GM23338 (cell line): ENCODE measurements around the gene ZBTB7C. TPM values are rescaled to one million over a fixed set of nuclear protein-coding genes. Genes with fewer than 3 reads are reported as not detected.

Experiments
- ATAC-seq: fragments of 200-7000 bp; cut with Tn5 transposase; 3 replicates; pipeline ENCODE4 v1.9.1; 2020
- DNase-seq: peaks from one replicate; pipeline ENCODE4 v3.0.0-alpha.2; 2015; ENCODE audit warnings: low spot score
- H2AFZ ChIP-seq: fragments of 200-600 bp; sonication (generic); 2 replicates; pipeline ENCODE4 v1.8.0; 2016; ENCODE audit warnings: antibody characterized with exemption, mild to moderate bottlenecking, moderate library complexity
- H3F3A ChIP-seq: fragments of 200-600 bp; sonication (generic); replicated peaks from 2 replicates; pipeline ENCODE4 v1.8.0; 2017; ENCODE audit warnings: antibody characterized with exemption, mixed run types, low read depth
- H3K27ac ChIP-seq: fragments of 200-600 bp; sonication (generic); 2 replicates; pipeline ENCODE4 v1.6.1; 2016; ENCODE audit warnings: low read depth
- H3K27me3 ChIP-seq: fragments of 200-600 bp; sonication (generic); 2 replicates; pipeline ENCODE4 v1.8.0; 2016; ENCODE audit warnings: mild to moderate bottlenecking, mixed run types, moderate library complexity; ENCODE audit not compliant: insufficient read depth
- H3K36me3 ChIP-seq: fragments of 200-600 bp; sonication (generic); 2 replicates; pipeline ENCODE4 v1.8.0; 2016; ENCODE audit warnings: mild to moderate bottlenecking; ENCODE audit not compliant: insufficient read depth
- H3K4me1 ChIP-seq: fragments of 200-600 bp; sonication (generic); 2 replicates; pipeline ENCODE4 v1.8.0; 2016; ENCODE audit warnings: mild to moderate bottlenecking, moderate library complexity; ENCODE audit not compliant: insufficient read depth
- H3K4me2 ChIP-seq: fragments of 200-600 bp; sonication (generic); 2 replicates; pipeline ENCODE4 v1.7.1; 2017; ENCODE audit warnings: mixed run types
- H3K4me3 ChIP-seq: fragments of 200-600 bp; sonication (generic); 2 replicates; pipeline ENCODE4 v1.6.1; 2016; ENCODE audit warnings: mixed run types
- H3K79me2 ChIP-seq: fragments of 200-600 bp; sonication (generic); replicated peaks from 2 replicates; pipeline ENCODE4 v1.8.0; 2017; ENCODE audit warnings: mild to moderate bottlenecking; ENCODE audit not compliant: insufficient read depth
- H3K9me2 ChIP-seq: fragments of 200-600 bp; sonication (generic); 2 replicates; pipeline ENCODE4 v1.8.0; 2017; ENCODE audit not compliant: insufficient read depth
- H4K20me1 ChIP-seq: fragments of 200-600 bp; sonication (generic); replicated peaks from 2 replicates; pipeline ENCODE4 v1.8.0; 2017; ENCODE audit warnings: mild to moderate bottlenecking; ENCODE audit not compliant: insufficient read depth
- H3K27ac Mint-ChIP-seq: 2 replicates; pipeline ENCODE4 v1.8.0; 2020; ENCODE audit warnings: inconsistent platforms, mild to moderate bottlenecking, moderate library complexity, mixed read lengths
- H3K27me3 Mint-ChIP-seq: 3 replicates; pipeline ENCODE4 v1.8.0; 2022; ENCODE audit warnings: low read depth, mild to moderate bottlenecking, moderate library complexity, mixed read lengths, inconsistent platforms; ENCODE audit not compliant: insufficient read depth, poor library complexity
- H3K36me3 Mint-ChIP-seq: 3 replicates; pipeline ENCODE4 v1.8.0; 2021; ENCODE audit warnings: low read depth, mild to moderate bottlenecking, inconsistent platforms, moderate library complexity, mixed read lengths
- H3K4me1 Mint-ChIP-seq: 3 replicates; pipeline ENCODE4 v1.8.0; 2020; ENCODE audit warnings: mild to moderate bottlenecking, inconsistent platforms, mixed read lengths
- H3K4me3 Mint-ChIP-seq: 3 replicates; pipeline ENCODE4 v1.8.0; 2021; ENCODE audit warnings: moderate library complexity, mild to moderate bottlenecking, inconsistent platforms, mixed read lengths
- H3K9me3 Mint-ChIP-seq: 3 replicates; pipeline ENCODE4 v1.8.0; 2020; ENCODE audit warnings: moderate library complexity, mild to moderate bottlenecking, inconsistent platforms, mixed read lengths
- CREB1 ChIP-seq: fragments of 250-450 bp; sonication (Bioruptor Pico); IDR thresholded peaks from 2 replicates; pipeline ENCODE4 v1.5.0; 2020; ENCODE audit warnings: low read depth, mild to moderate bottlenecking, moderate library complexity
- EZH2 ChIP-seq: fragments of 200-600 bp; sonication (generic); IDR thresholded peaks from one replicate; pipeline ENCODE4 v1.8.0; 2017; ENCODE audit warnings: antibody characterized with exemption, mild to moderate bottlenecking, low read depth; ENCODE audit not compliant: unreplicated experiment
- EZH2phosphoT487 ChIP-seq: fragments of 200-600 bp; sonication (generic); IDR thresholded peaks from one replicate; pipeline ENCODE4 v1.8.1; 2018; ENCODE audit warnings: antibody characterized with exemption; ENCODE audit not compliant: unreplicated experiment
- JUNB ChIP-seq: IDR thresholded peaks from one replicate; pipeline ENCODE4 v1.6.1; 2016; ENCODE audit warnings: antibody characterized with exemption; ENCODE audit not compliant: unreplicated experiment
- NANOG ChIP-seq: IDR thresholded peaks from 2 replicates; pipeline ENCODE4 v1.6.1; 2016; ENCODE audit warnings: antibody characterized with exemption, borderline replicate concordance
- POLR2AphosphoS5 ChIP-seq: IDR thresholded peaks from 2 replicates; pipeline ENCODE4 v1.6.1; 2016; ENCODE audit warnings: antibody characterized with exemption, low read depth
- STAT1 ChIP-seq: IDR thresholded peaks from one replicate; pipeline ENCODE4 v1.6.1; 2016; ENCODE audit warnings: antibody characterized with exemption; ENCODE audit not compliant: unreplicated experiment
- ZNF114 ChIP-seq: fragments of 250-450 bp; sonication (Bioruptor Pico); IDR thresholded peaks from 2 replicates; pipeline ENCODE4 v1.5.0; 2020; ENCODE audit warnings: mild to moderate bottlenecking, moderate library complexity
- ZNF331 ChIP-seq: fragments of 250-450 bp; sonication (Bioruptor Pico); IDR thresholded peaks from 2 replicates; pipeline ENCODE4 v1.5.0; 2020; ENCODE audit warnings: low read depth, mild to moderate bottlenecking, moderate library complexity
- ZNF462 ChIP-seq: fragments of 250-450 bp; sonication (Bioruptor Pico); IDR thresholded peaks from 2 replicates; pipeline ENCODE4 v1.5.0; 2020; ENCODE audit warnings: mild to moderate bottlenecking, moderate library complexity
- polyA plus RNA-seq: library from polyadenylated mRNA; unstranded; fragments of >200 nt; fragmentation: Nextera tagmentation; extraction: Ambion mirVana; gene quantifications from 2 replicates; pipeline ENCODE4 v1.2.1, GENCODE V29; 2016
- total RNA-seq: library from RNA; depleted of rRNA; stranded (reverse); fragments of >200 nt; shearing (Covaris generic); gene quantifications from 2 replicates; pipeline ENCODE4 v1.2.3, GENCODE V29; 2014
- TF ChIP-seq, protein P1 (sequence below): IDR thresholded peaks from 2 replicates; pipeline ENCODE4 v1.6.1; 2016; ENCODE audit warnings: antibody characterized with exemption
- TF ChIP-seq, protein P2 (sequence below), 2 experiments: fragments of 200-600 bp in 1 of 2; sonication (generic) in 1 of 2; conservative IDR thresholded peaks; 2 replicates each; pipeline versions ENCODE4 v1.5.1 to v1.6.1; 2016 to 2017; ENCODE audit warnings: antibody characterized with exemption in 2 of 2, low read depth in 2 of 2, mild to moderate bottlenecking in 2 of 2, moderate library complexity in 1 of 2
- TF ChIP-seq, protein P3 (sequence below): IDR thresholded peaks from one replicate; pipeline ENCODE4 v1.6.1; 2018; ENCODE audit warnings: antibody characterized with exemption; ENCODE audit not compliant: unreplicated experiment

Gene ZBTB7C
- total and polyA plus RNA-seq, 2 experiments from 2014 or later: 0.03 to 0.14 TPM

DNA sequence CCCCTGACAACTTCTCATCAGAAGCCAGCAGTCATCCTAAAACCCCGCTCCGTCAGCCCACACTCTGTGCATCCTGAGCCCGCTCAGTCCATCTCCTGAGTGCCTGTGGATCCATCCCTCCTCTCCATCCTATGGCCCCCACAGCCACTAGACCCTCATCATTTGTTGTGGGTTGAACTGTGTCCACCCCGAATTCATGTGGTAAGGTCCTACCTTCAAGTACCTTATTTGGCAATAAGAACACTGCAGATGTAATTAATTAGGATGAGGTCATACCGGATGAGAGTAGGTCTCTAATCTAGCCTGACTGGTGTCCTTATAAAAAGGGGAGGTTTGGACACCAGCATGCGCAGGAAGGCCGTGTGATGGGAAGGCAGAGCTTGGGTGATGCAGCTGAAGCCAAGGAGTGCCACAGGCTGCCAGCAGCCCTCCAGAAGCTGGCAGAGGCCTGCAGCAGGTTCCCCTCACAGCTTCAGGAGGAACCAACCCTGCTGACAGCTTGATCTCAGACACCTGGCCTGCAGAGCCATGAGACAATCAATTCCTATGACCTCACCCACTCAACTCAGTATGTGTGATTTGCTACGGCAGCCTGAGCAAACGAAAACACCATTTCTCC, 192.4 kb downstream of the ZBTB7C start:
- Mint-ChIP-seq H3K9me3 (peaks cover 15% of the 10 kb centered on the region), H3K36me3 (peaks cover 10% of the 10 kb centered on the region), H3K27ac (no peak overlapping the region; the same call in 1 of the 2 replicates), H3K27me3 (peaks cover 8% of the 10 kb centered on the region), H3K4me1 (peaks cover 11% of the 10 kb centered on the region; the same call in 2 of the 3 replicates), H3K4me3 (no peak overlapping the region)
- no peaks in the 10 kb centered on the region for H3K9me2 ChIP-seq
- no peaks in the 10 kb centered on the region for H3K4me1 ChIP-seq
- ATAC-seq (no peak), DNase-seq (no peak)
- H3F3A ChIP-seq: no peaks in the 10 kb centered on the region
- TF ChIP-seq, protein P1, sequence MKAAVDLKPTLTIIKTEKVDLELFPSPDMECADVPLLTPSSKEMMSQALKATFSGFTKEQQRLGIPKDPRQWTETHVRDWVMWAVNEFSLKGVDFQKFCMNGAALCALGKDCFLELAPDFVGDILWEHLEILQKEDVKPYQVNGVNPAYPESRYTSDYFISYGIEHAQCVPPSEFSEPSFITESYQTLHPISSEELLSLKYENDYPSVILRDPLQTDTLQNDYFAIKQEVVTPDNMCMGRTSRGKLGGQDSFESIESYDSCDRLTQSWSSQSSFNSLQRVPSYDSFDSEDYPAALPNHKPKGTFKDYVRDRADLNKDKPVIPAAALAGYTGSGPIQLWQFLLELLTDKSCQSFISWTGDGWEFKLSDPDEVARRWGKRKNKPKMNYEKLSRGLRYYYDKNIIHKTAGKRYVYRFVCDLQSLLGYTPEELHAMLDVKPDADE: no peak
- TF ChIP-seq STAT1 (no peak), ZNF114 (CRISPR knock-in tag) (no peak), NANOG (no peak), POLR2AphosphoS5 (no peak), ZNF462 (no peak), CREB1 (CRISPR knock-in tag) (no peak), EZH2phosphoT487 (no peak), JUNB (no peak), EZH2 (no peak), ZNF331 (CRISPR knock-in tag) (no peak)
- TF ChIP-seq, protein P2, sequence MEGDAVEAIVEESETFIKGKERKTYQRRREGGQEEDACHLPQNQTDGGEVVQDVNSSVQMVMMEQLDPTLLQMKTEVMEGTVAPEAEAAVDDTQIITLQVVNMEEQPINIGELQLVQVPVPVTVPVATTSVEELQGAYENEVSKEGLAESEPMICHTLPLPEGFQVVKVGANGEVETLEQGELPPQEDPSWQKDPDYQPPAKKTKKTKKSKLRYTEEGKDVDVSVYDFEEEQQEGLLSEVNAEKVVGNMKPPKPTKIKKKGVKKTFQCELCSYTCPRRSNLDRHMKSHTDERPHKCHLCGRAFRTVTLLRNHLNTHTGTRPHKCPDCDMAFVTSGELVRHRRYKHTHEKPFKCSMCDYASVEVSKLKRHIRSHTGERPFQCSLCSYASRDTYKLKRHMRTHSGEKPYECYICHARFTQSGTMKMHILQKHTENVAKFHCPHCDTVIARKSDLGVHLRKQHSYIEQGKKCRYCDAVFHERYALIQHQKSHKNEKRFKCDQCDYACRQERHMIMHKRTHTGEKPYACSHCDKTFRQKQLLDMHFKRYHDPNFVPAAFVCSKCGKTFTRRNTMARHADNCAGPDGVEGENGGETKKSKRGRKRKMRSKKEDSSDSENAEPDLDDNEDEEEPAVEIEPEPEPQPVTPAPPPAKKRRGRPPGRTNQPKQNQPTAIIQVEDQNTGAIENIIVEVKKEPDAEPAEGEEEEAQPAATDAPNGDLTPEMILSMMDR (conservative IDR thresholded peaks at IDR 0.05; ENCODE audit: low read depth in 2 of 2): no peak
- TF ChIP-seq, protein P3, sequence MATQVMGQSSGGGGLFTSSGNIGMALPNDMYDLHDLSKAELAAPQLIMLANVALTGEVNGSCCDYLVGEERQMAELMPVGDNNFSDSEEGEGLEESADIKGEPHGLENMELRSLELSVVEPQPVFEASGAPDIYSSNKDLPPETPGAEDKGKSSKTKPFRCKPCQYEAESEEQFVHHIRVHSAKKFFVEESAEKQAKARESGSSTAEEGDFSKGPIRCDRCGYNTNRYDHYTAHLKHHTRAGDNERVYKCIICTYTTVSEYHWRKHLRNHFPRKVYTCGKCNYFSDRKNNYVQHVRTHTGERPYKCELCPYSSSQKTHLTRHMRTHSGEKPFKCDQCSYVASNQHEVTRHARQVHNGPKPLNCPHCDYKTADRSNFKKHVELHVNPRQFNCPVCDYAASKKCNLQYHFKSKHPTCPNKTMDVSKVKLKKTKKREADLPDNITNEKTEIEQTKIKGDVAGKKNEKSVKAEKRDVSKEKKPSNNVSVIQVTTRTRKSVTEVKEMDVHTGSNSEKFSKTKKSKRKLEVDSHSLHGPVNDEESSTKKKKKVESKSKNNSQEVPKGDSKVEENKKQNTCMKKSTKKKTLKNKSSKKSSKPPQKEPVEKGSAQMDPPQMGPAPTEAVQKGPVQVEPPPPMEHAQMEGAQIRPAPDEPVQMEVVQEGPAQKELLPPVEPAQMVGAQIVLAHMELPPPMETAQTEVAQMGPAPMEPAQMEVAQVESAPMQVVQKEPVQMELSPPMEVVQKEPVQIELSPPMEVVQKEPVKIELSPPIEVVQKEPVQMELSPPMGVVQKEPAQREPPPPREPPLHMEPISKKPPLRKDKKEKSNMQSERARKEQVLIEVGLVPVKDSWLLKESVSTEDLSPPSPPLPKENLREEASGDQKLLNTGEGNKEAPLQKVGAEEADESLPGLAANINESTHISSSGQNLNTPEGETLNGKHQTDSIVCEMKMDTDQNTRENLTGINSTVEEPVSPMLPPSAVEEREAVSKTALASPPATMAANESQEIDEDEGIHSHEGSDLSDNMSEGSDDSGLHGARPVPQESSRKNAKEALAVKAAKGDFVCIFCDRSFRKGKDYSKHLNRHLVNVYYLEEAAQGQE: no peak
- H3K36me3 ChIP-seq: no peaks in the 10 kb centered on the region
- H3K79me2 ChIP-seq: no peaks in the 10 kb centered on the region
- no peak overlapping the region for H3K4me2 ChIP-seq
- no peaks in the 10 kb centered on the region for H4K20me1 ChIP-seq
- H3K27me3 ChIP-seq: no peaks in the 10 kb centered on the region
- no peak overlapping the region for H3K4me3 ChIP-seq
- no peak overlapping the region for H3K27ac ChIP-seq
- H2AFZ ChIP-seq: no peak overlapping the region
